D721Med (cell line): Measurements from ENCODE around the gene ISM2.

ENCODE experiments used
- DNase-seq: peaks from one replicate; pipeline ENCODE4 v3.0.0; 2011; ENCODE audit warnings: low spot score; ENCODE audit not compliant: insufficient read length
- FAIRE-seq: peaks from 2 replicates; lab custom pipeline; 2011; peaks lifted over from hg19 to GRCh38; lab: Jason Lieb, UNC
- CTCF ChIP-seq: IDR thresholded peaks from 2 replicates; pipeline ENCODE4 v1.5.1; 2012; ENCODE audit warnings: mild to moderate bottlenecking, control low read depth; ENCODE audit not compliant: insufficient read depth; ENCODE audit errors: missing control alignments

The ISM2 gene

GRCh38 chr14:77478029-77478428 lies 20.6 kb downstream of the ISM2 start:
- no peak for DNase-seq
- no peak for FAIRE-seq
- TF ChIP-seq CTCF = no peak

- TF ChIP-seq CTCF = no peak
- DNase-seq (peak; percentile 8), FAIRE-seq (no peak)
These were observed 23.0 kb downstream of the ISM2 start for GRCh38 chr14:77475432-77476115.

GRCh38 chr14:77474479-77475177 lies 24.0 kb downstream of the ISM2 start:
- no peak for TF ChIP-seq CTCF
- no peak for FAIRE-seq
- peak; percentile 5 for DNase-seq

- DNase-seq = no peak
These were observed 24.7 kb downstream of the ISM2 start for GRCh38 chr14:77473921-77474320.

GRCh38 chr14:77470224-77470870 lies 28.3 kb downstream of the ISM2 start:
- FAIRE-seq (no peak), DNase-seq (no peak)
- TF ChIP-seq CTCF = no peak

More at GRCh38 chr14:77473921-77474320, 24.7 kb downstream of the ISM2 start:
- no peak for TF ChIP-seq CTCF
- FAIRE-seq = no peak

- no peak for TF ChIP-seq CTCF
- FAIRE-seq (no peak), DNase-seq (no peak)
These were observed 29.1 kb downstream of the ISM2 start for GRCh38 chr14:77469539-77469938.
